Panc1 (cell line): ENCODE results near the gene NPL. TPM values are rescaled to one million over a fixed set of nuclear protein-coding genes. Genes with fewer than 3 reads are reported as not detected.

Source experiments
- ATAC-seq: fragments of 200-7000 bp; cut with Tn5 transposase; 2 replicates; pipeline ENCODE4 v1.9.1; 2020; ENCODE audit warnings: mild to moderate bottlenecking, moderate library complexity
- BruUV-seq: library from RNA; stranded (reverse); fragments of 400-500 nt; replicated peaks from 2 replicates; lab custom pipeline; 2021; lab: Mats Ljungman, UMichigan
- CTCF ChIA-PET: fragments of 300-600 bp; sonication (Branson Sonifier 250); formaldehyde crosslinking; loops from one replicate; lab custom pipeline; 2022; ENCODE audit warnings: antibody characterized with exemption; lab: Charles Lee
- POLR2A ChIA-PET: fragments of 300-600 bp; sonication (Branson Sonifier 250); formaldehyde crosslinking; loops from one replicate; lab custom pipeline; 2022; ENCODE audit warnings: antibody characterized with exemption; lab: Charles Lee
- DNase-seq: peaks from one replicate; pipeline ENCODE4 v3.0.0-alpha.2; 2010; ENCODE audit warnings: low read depth, low spot score
- H3K27ac ChIP-seq: 2 replicates; pipeline ENCODE4 v1.5.1; 2011; ENCODE audit warnings: mild to moderate bottlenecking, low read length, inconsistent platforms
- H3K27me3 ChIP-seq: fragments of 200-500 bp; sonication (Bioruptor generic); 2 replicates; pipeline ENCODE4 v1.6.0; 2014; ENCODE audit warnings: low read length, inconsistent platforms; ENCODE audit not compliant: control insufficient read depth, insufficient read depth
- H3K36me3 ChIP-seq: fragments of 200-500 bp; sonication (Bioruptor generic); 2 replicates; pipeline ENCODE4 v1.5.1; 2014; ENCODE audit warnings: inconsistent platforms, mild to moderate bottlenecking, low read length, moderate library complexity; ENCODE audit not compliant: control insufficient read depth, insufficient read depth
- H3K4me1 ChIP-seq: 2 replicates; pipeline ENCODE4 v1.5.1; 2011; ENCODE audit warnings: inconsistent platforms, mild to moderate bottlenecking, low read length, moderate library complexity; ENCODE audit not compliant: control insufficient read depth, insufficient read depth
- H3K4me3 ChIP-seq, 2 experiments: 2 replicates each; pipeline ENCODE4 v1.5.1; 2011 to 2012; ENCODE audit warnings: low read depth in 2 of 2, low read length in 2 of 2, mild to moderate bottlenecking in 2 of 2, inconsistent platforms in 1 of 2, moderate library complexity in 1 of 2
- H3K9me3 ChIP-seq: fragments of 200-500 bp; sonication (Bioruptor generic); 2 replicates; pipeline ENCODE4 v1.5.1; 2014; ENCODE audit warnings: low read depth, mild to moderate bottlenecking, inconsistent platforms, low read length, moderate library complexity; ENCODE audit not compliant: control insufficient read depth, insufficient read depth
- POLR2AphosphoS5 ChIP-seq: IDR thresholded peaks from 2 replicates; pipeline ENCODE4 v1.6.1; 2012; ENCODE audit warnings: mild to moderate bottlenecking, low read depth, low read length, moderate library complexity
- SIN3A ChIP-seq: IDR thresholded peaks from 2 replicates; pipeline ENCODE4 v1.6.1; 2012; ENCODE audit warnings: low read depth, mild to moderate bottlenecking, low read length, moderate library complexity, borderline replicate concordance; ENCODE audit not compliant: insufficient read depth
- TCF7L2 ChIP-seq: IDR thresholded peaks from 2 replicates; pipeline ENCODE4 v1.6.1; 2011; ENCODE audit warnings: mild to moderate bottlenecking, low read depth, low read length, inconsistent platforms
- in situ Hi-C: cut with HindIII; loops from 2 replicates; pipeline ENCODE4 v1.10.0; 2016; ENCODE audit warnings: low sequenced_read_pairs, low pct_unique_long_range_greater_than_20kb
- intact Hi-C: fragments of 100-400 bp; cut with micrococcal nuclease; formaldehyde crosslinking; loops from one replicate; pipeline ENCODE4 v1.10.0; 2022; ENCODE audit not compliant: unreplicated experiment
- total RNA-seq: library from RNA; stranded (reverse); gene quantifications from one replicate; pipeline ENCODE4 v1.2.1, GENCODE V29; 2021; ENCODE audit not compliant: unreplicated experiment
- TF ChIP-seq, protein P1 (sequence below), 2 experiments: IDR thresholded peaks; 2 replicates each; pipeline ENCODE4 v1.6.1; 2011 to 2012; ENCODE audit warnings: low read depth in 2 of 2, control low read depth in 1 of 2, low read length in 1 of 2, mild to moderate bottlenecking in 1 of 2, moderate library complexity in 1 of 2; ENCODE audit not compliant: insufficient read depth in 1 of 2
- TF ChIP-seq, protein P2 (sequence below): fragments of 450-650 bp; IDR thresholded peaks from 2 replicates; pipeline ENCODE4 v1.5.1; 2017; ENCODE audit warnings: mild to moderate bottlenecking

Gene NPL
- total RNA-seq, 1 experiment from 2014 or later = 0.90 TPM

DNA sequence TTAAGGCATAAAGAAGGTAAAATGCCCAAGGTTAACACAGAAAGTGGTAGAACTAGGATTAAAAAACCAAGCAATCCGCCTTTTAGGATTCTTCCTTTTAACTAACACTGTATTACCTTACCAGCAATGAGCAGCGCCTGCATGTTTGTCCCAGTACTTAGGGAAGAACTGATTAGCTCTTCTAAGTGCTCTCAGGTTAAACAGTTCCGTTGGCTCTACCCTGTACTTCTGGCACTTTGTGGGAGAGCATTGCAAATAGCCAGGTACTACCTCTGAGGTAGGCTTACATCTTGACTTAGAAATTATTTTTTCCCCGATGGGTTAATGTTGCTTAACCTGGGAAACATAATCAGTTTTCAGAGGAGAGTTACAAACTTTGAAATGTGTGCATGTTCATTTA is 71.1 kb downstream of the NPL start:
- ChIA-PET CTCF (no interaction called here), POLR2A (no interaction called here)
- Histone ChIP-seq H3K4me3 (no peak overlapping the region), H3K27me3 (no peaks in the 10 kb centered on the region), H3K27ac (no peak overlapping the region), H3K36me3 (peaks cover 89% of the 10 kb centered on the region), H3K9me3 (no peaks in the 10 kb centered on the region), H3K4me1 (no peaks in the 10 kb centered on the region)
- intact Hi-C loops (no loop called here), in situ Hi-C loops (no loop called here)
- no peak for DNase-seq
- no peak for TF ChIP-seq SIN3A
- no peak for TF ChIP-seq TCF7L2
- ATAC-seq = no peak
- BruUV-seq = no TSS peak

GRCh38 chr1:182861994-182862393 is 72.4 kb downstream of the NPL start:
- no peaks in the 10 kb centered on the region for H3K4me1 ChIP-seq
- peaks cover 92% of the 10 kb centered on the region for H3K36me3 ChIP-seq
- no peak for ATAC-seq
- intact Hi-C loops (no loop called here), in situ Hi-C loops (no loop called here)
- POLR2A ChIA-PET = no interaction called here
- no peaks in the 10 kb centered on the region for H3K27me3 ChIP-seq
- CTCF ChIA-PET = no interaction called here
- TF ChIP-seq TCF7L2 = no peak
- TF ChIP-seq, protein P1, sequence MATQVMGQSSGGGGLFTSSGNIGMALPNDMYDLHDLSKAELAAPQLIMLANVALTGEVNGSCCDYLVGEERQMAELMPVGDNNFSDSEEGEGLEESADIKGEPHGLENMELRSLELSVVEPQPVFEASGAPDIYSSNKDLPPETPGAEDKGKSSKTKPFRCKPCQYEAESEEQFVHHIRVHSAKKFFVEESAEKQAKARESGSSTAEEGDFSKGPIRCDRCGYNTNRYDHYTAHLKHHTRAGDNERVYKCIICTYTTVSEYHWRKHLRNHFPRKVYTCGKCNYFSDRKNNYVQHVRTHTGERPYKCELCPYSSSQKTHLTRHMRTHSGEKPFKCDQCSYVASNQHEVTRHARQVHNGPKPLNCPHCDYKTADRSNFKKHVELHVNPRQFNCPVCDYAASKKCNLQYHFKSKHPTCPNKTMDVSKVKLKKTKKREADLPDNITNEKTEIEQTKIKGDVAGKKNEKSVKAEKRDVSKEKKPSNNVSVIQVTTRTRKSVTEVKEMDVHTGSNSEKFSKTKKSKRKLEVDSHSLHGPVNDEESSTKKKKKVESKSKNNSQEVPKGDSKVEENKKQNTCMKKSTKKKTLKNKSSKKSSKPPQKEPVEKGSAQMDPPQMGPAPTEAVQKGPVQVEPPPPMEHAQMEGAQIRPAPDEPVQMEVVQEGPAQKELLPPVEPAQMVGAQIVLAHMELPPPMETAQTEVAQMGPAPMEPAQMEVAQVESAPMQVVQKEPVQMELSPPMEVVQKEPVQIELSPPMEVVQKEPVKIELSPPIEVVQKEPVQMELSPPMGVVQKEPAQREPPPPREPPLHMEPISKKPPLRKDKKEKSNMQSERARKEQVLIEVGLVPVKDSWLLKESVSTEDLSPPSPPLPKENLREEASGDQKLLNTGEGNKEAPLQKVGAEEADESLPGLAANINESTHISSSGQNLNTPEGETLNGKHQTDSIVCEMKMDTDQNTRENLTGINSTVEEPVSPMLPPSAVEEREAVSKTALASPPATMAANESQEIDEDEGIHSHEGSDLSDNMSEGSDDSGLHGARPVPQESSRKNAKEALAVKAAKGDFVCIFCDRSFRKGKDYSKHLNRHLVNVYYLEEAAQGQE (IDR thresholded peaks at IDR 0.05; ENCODE audit: insufficient read depth in 1 of 2, low read depth in 2 of 2, low read length in 1 of 2) = no peak
- no peak for TF ChIP-seq POLR2AphosphoS5
- TF ChIP-seq SIN3A = no peak
- TF ChIP-seq, protein P2, sequence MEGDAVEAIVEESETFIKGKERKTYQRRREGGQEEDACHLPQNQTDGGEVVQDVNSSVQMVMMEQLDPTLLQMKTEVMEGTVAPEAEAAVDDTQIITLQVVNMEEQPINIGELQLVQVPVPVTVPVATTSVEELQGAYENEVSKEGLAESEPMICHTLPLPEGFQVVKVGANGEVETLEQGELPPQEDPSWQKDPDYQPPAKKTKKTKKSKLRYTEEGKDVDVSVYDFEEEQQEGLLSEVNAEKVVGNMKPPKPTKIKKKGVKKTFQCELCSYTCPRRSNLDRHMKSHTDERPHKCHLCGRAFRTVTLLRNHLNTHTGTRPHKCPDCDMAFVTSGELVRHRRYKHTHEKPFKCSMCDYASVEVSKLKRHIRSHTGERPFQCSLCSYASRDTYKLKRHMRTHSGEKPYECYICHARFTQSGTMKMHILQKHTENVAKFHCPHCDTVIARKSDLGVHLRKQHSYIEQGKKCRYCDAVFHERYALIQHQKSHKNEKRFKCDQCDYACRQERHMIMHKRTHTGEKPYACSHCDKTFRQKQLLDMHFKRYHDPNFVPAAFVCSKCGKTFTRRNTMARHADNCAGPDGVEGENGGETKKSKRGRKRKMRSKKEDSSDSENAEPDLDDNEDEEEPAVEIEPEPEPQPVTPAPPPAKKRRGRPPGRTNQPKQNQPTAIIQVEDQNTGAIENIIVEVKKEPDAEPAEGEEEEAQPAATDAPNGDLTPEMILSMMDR = no peak
- no TSS peak for BruUV-seq
- no peak for DNase-seq
- H3K9me3 ChIP-seq = no peaks in the 10 kb centered on the region
- H3K4me3 ChIP-seq = no peak overlapping the region
- H3K27ac ChIP-seq = no peak overlapping the region

GRCh38 chr1:182862827-182863226 is 73.3 kb downstream of the NPL start:
- DNase-seq = no peak
- Histone ChIP-seq H3K36me3 (peaks cover 90% of the 10 kb centered on the region), H3K4me1 (no peaks in the 10 kb centered on the region), H3K4me3 (no peak overlapping the region), H3K9me3 (no peaks in the 10 kb centered on the region), H3K27ac (no peak overlapping the region), H3K27me3 (no peaks in the 10 kb centered on the region)
- POLR2A ChIA-PET = no interaction called here
- ATAC-seq = no peak
- no TSS peak for BruUV-seq
- no peak for TF ChIP-seq SIN3A
- TF ChIP-seq, protein P1 (IDR thresholded peaks at IDR 0.05; ENCODE audit: insufficient read depth in 1 of 2, low read depth in 2 of 2, low read length in 1 of 2) = no peak
- TF ChIP-seq TCF7L2 = no peak
- no peak for TF ChIP-seq POLR2AphosphoS5
- TF ChIP-seq, protein P2 = no peak
- in situ Hi-C loops (no loop called here), intact Hi-C loops (no loop called here)
- CTCF ChIA-PET = no interaction called here
